HG02943 (cell line): ENCODE results near the gene BCR.

ENCODE experiments used
- ATAC-seq: cut with Tn5 transposase; IDR thresholded peaks from one replicate; pipeline ENCODE4 v1.9.1; 2021; ENCODE audit warnings: mild to moderate bottlenecking, low read depth, moderate library complexity; ENCODE audit not compliant: unreplicated experiment

Gene BCR

DNA sequence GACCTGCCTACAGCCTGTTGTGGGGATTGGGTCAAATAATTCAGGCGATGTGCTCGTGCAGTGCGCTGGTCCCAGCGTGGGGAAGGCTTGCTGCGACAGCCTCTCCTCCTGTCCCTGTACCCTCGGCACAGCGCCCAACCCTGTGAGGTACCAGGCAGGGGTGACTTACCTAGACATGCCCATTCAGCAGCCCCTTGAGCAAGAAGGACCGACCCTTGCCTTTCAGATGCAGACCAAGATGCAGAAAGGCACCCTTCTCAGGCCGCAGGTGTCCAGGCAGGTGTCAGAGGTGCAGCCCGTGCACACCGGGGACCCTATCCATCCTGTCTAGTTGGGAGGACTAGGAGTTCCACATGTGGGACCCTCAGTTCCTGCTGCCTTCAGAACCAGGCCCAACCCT lies 102.7 kb downstream of the BCR start:
- ATAC-seq, result no peak

DNA sequence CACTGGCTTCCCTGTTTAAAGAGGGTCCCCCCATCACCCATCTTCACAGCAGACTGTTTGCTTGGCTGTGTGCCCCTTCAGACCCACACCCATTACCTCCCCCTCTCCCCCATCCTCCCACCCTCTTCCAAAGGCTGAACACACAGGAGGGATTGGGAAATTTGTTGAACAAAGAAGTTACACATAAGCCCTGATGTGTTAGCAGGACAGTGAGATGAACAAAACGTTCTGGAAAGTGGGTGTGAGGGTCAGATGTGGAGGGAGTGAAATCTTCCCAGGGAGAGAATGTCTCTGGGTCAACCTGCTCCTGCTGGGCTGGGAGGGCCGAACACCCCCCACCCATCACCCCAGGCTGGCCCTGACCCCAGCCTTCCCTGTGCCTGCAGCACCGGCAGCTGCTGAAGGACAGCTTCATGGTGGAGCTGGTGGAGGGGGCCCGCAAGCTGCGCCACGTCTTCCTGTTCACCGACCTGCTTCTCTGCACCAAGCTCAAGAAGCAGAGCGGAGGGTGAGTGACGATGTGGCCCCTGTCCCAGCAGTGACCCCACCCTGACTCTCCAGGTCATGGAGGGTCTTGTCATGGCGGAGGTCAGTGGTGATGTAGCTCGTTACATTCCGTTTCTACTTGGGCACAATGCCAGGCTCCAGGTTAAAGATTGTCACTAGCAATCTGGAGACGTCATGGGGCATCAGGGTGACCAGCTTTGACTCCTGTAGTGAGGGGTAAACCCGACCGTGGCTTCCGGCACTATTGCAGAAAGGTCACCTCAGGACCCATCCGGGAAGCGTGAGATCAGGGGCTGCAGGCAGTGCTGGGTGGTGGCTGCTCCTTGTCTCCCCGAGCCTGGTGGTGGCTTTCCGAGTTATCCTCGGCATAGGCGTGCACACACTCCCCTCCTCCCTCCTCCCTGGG lies 103.5 kb downstream of the BCR start:
- no peak for ATAC-seq

DNA sequence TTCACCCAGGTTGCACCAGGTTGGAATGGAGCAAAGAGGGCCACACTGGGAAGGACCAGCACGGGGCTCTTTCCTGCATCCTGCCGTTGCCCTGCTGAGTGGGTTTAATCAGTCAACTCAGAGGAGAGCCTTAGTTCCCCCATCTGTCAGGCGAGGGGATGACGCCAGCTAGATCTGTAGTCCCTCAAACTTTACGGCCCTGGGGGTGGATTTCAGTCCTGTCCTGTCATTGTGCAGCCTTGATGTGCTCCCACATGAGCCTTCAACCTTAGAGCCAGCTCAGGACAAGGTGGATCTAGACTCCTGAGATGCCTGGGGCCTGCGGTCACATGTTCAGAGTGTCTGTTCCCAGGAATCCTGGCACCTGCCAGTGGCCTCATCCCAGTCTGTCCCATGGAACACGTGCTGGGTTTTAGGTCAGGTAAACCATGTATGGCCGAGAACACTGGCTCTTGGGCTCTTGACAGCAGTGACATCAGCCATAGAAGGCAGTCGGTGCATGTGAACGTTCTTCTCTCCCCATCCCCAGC lies 104.3 kb downstream of the BCR start:
- no peak for ATAC-seq

DNA sequence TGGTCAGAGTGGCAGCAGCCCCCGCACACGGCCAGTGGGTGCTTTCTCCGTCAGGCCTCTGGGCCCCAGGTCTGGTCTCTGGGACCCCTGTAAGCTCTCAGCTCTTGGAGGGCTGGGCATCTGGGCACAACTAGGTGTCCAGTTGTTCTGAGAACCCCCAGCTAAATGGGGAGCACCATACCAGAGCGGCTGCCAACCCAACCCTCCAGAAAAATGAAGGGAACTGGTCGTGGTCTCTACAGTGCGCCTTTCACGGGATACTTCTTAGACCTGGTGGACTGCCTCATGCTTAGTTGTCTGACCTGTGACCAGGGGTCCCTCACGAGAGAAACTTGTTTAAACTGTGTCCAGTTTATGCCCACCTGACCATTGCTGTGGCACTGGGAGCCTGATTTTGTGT lies 104.9 kb downstream of the BCR start:
- ATAC-seq, result no peak

DNA sequence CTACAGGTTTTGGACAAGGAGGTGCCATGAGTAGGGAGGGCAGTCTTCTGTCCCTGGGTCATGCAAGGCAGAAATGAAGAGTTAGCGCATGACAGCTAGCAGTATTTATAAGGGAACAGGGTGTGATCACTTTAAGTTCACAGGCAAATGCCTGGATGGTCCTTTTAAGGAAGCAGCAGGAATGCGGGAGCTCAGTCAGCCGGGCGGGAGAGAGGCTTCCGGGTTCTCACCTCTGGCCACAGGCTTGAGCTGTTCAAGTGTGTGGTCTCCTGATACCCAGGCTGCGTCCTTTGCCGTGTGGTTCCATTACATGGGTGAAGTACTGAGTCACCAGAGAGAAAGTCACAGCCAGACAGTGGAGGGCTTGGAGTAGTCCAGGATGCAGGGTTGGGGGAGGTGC lies 105.4 kb downstream of the BCR start:
- no peak for ATAC-seq

DNA sequence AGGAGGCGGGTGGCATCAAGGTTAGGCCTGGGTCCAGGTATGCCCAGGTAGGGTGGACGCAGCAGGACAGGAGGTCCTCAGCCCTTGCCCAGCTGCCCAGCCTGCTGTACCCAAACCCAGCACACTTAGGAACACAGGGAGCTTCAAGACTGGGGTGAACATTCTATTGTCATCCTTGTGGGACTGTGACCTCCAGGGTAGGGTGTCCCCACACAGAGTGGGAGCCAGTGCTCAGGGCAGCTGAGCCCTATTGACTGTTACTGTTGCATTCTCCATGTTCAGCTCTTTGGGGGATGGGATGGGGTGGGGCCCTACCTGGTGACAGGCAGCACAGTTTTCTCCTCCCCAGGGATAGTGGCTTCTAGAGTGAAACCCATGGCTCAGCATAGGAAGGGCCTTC lies 106.0 kb downstream of the BCR start:
- ATAC-seq, result no peak

DNA sequence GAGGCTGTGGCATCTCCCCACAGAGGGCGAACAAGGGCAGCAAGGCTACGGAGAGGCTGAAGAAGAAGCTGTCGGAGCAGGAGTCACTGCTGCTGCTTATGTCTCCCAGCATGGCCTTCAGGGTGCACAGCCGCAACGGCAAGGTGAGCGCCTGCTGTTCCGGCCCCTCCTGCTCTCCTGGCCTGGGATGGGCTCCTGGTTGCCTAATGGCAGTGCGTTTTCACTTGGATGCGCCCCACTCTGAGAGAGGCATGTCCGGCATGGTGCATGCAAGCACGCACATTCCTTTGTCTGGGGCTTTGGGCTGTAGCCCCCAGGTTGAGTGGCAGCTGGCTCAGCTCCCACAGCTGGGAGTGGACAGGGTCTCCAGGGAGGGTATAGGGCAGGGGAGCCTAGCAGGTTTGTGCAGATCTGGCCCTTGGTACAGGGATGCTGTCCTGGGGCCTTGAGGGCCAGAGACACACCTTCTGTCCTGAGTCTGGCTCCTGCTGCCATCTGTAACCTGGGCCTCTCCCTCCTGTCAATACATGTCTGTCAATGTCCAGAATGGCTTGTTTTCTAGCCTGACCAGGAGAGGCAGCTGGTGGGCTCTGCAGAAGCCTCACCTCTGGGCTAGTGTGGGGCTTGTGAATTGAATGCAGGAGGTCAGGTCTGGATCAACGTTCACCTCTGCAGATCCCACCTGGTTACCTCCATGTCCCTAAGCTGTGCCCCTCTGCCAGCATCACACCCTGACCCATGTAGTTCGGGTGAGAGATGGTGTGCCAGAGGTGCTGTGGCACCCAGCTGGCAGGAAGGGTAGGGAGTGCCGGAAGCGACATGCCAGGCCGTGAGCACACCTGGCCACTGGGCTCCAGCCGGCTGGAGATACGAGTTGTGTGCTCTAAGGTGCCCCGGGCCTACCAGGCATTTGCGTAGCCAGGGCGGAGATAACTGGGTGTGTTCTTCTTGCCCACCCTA lies 107.1 kb downstream of the BCR start:
- no peak for ATAC-seq

DNA sequence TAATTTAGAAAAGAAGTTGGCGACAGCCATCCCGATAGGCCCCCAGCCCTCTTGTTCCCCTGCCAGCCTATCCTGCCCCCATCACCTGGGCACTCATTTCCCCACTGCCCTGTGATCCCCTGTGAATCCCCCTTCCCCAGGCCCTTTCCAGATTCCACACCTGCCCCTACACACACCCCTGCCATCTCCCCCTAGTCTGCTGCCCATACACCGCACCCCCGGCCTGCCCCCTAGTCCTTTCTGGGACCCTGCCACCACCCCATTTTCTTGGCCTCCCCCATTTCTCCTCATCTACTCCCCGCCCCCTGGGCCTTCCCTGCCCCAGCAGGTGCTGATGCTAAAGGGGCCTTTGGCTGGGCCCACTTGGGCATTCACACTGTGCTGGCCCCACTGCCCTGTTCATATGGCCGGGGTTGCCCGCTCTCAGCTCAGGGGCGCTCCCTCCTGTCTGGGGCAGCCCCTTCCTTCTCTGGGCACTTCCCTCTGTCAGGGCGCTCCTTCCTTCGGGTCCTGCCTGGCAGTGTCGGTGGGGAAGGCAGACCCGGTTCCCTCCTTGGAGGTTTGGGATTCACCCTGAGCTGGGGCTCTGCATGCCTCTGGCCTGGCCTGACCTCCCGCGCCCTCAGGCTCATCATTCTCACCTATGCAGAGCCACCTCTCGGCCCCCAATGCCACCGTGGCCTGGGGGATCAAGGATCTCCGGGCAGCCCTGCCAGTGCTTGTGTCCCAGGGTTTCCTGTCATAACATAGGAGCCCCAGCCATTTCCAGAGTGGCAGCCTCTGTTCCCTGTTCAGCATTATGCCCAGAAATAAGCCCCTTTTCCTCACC lies 108.2 kb downstream of the BCR start:
- ATAC-seq, result no peak

DNA sequence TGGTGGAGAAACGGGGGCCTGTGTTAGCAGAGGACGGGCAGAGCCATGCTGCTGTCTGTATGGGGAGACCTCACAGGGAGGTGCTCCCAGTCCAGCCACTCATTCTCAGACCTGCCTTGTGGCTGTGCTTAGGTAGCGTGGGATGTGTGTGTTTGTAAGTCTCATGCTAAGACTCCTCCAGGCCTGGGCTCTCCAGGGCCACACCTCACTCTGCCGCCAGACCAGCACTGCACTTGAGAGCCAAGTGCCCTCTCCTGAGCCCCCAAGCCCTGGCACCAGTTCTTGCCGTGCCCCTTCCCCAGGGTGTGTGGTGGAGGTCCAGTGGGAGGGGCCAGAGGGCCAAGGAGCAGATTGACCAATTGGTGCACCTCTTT lies 108.8 kb downstream of the BCR start:
- ATAC-seq, result no peak

DNA sequence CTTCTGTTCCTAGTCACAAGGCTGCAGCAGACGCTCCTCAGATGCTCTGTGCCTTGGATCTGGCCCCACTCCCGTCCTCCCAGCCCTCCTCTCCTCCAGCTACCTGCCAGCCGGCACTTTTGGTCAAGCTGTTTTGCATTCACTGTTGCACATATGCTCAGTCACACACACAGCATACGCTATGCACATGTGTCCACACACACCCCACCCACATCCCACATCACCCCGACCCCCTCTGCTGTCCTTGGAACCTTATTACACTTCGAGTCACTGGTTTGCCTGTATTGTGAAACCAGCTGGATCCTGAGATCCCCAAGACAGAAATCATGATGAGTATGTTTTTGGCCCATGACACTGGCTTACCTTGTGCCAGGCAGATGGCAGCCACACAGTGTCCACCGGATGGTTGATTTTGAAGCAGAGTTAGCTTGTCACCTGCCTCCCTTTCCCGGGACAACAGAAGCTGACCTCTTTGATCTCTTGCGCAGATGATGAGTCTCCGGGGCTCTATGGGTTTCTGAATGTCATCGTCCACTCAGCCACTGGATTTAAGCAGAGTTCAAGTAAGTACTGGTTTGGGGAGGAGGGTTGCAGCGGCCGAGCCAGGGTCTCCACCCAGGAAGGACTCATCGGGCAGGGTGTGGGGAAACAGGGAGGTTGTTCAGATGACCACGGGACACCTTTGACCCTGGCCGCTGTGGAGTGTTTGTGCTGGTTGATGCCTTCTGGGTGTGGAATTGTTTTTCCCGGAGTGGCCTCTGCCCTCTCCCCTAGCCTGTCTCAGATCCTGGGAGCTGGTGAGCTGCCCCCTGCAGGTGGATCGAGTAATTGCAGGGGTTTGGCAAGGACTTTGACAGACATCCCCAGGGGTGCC lies 109.8 kb downstream of the BCR start:
- no peak for ATAC-seq

DNA sequence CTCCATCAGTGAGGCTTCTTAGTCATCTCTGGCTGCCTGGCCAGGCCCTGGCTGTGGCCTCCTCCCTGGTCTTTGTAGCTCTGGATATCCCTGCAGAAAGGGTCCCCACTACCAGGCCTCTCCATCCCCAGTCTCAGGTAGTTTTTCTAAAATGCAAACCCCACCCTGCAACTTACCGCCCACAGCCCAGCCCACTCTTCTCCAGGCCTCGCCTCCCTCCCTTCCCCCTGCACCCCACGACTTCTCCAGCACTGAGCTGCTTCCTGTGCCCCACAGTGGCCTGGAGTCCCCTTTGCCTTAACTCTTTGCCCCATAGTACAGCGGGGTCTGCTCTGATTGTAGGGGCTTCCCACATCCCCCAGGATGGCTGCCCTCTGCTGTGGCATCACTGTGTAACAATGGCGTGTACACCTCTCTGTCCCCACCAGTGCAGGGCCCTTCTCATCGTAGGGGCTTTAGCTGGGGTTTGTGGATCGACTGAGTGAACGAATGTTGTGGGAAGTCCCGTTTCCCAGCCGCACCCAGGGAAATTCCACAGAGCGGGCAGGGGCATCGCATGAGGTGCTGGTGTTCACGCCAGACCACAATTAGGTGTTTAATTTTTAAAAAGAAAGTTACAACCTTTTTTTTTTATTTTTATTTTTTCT lies 111.6 kb downstream of the BCR start:
- ATAC-seq, result no peak

DNA sequence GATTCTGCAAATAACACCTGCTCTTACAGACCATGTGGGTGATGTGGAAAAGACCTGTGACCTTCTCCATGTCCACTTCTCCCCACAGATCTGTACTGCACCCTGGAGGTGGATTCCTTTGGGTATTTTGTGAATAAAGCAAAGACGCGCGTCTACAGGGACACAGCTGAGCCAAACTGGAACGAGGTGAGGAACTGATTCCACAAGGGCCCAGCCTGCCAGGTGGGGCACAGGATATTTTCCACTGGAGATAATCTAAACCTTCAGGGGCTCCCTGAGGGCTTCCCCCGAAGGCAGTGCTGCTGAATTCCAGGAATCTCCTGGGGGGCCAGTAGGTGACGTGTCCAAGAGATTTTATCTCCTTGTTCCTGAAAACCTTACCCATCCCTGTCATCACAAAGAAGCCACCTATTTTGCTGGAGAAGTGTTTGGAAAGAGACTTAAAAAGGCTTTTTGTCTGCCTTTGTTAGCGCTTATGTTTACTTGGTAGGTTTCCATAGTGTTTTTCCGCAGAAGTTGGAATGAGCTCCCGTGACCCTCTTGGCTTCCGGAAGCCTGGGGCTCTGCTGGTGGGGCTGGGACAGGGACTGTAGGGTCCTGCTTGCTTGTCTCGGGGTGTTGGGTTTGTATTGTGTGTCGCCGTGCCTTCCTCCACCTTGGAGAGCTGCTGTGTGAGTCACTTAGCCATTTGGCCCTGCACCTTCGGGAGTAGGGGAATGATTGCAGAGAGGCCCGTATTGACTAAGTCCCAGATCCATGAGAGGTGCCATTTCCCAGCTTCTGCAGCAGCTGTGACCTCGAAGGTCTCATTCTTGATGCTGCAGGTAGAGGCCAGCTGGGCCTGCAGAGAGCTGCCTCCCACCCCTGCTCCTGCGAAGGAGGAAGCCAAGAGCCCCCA lies 112.4 kb downstream of the BCR start:
- ATAC-seq, result no peak

DNA sequence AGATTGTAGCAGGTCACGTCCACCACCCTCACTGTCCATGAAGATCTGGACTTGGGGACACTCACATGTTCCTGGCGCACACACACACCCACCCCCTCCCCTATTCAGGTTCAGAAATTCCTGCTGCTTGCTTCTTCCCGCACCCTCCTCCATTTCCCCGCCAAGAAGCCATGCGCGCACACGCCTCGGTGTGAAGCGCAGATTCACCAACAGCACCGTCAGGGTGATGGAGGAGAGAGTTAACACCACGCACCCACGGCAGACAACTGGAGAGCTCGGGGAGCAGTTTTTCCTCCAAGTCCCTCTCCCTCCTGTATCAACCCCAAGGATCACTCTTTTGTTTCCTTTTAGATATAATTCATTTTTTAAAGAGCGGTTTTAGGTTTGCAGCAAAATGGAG lies 113.4 kb downstream of the BCR start:
- no peak for ATAC-seq

DNA sequence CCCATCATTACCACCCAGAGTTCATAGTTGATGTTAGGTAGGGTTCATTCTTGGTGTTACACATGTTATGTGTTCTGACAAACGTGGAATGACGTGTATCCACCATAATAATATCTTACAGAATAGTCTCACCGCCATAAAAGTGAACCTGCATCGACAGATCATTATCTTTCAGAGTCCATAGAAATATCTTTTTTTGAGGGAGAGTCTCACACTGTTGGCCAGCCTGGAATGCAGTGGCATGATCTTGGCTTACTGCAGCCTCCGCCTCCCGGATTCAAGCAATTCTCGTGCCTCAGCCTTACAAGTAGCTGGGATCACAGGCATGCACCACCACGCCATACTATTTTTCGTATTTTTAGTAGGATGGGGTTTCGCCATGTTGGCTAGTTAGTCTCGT lies 113.9 kb downstream of the BCR start:
- no peak for ATAC-seq

DNA sequence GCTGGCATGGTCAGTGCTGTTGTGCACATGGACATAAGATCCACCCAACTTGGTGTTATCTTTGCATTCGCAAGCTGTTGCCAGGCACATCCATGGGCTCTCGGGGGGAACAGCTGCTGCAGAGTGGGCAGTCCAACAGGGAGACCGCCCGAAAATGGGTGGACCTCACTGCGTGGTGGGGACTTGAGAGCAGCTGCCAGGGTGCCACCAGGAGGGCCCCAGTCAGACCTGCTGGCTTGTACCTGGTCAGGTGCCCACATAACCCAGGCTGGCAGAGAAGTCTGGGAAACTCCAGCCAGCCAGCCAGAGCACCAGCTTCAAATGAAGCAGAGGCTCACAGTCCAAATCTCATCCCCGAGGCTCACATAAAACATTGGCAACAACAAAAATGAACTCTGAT lies 120.2 kb downstream of the BCR start:
- no peak for ATAC-seq

DNA sequence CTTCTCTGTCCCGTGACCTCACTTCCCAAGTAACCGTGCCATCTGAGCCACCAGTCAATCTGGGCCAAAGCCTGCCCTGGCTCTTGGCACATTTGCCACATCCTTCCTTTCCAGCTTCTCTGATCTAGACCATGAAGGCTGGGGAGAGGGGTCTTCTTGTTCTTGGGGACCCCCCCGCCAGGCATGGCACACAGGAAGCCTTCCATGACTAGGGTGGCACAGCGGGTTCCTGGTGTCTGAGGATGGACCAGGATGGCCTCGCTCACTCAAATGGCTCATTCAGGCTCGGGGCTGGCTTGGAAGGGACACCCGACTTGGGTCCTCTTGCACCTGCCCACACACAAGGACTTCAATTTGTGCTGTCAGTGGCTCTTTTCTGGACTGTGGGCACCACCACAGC lies 121.3 kb downstream of the BCR start:
- ATAC-seq, result no peak

DNA sequence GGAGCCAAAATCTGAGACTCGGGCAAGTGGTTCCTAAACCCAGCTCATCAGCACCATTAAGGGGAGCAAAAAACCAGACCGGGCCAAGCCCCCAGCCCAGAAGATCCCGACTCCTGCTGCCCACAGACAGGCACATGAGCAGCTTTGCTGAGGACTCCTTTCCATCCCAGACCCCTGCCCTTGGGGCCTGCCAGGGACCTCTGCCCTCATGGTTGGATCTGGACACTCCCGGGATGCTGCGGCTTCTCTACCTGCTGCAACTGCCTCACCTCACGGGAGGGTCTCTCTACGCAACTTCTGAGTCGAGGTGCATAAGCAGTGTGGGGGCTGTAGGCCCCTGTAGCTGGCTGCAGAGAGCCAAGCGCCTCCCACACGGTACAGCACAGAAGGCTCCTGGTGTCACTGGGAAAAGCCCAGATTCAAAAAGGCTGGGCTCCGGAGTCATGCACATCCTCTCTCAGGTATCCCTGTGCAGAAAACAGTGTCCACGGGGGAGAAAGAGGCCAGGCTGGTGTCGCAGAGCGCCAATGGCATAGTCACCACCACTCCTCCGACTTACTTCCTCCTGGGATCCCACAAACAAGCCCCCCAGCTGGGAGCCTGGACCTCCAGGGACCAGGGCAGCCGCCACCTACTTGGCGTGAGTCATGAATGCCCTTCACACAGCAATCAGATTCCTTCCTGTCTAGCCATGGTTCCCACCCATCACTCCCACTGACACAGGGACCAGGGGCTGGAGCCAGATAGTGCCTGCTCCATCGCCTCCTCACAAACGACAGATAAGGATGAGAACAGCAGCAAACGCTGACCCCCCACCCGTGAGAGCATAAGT lies 122.1 kb downstream of the BCR start:
- ATAC-seq, result no peak
